Activated naive CD4-positive, alpha-beta T cell treated with anti-CD3 and anti-CD28 coated beads, Interleukin-2, amount 10 ng/mL, durations not matched to agents 7 days and 5 days (primary cell): ENCODE results near the gene SPON1.
"Not testable (repeated sequence)": the region's sequence is repeated elsewhere in the genome, so short reads cannot be mapped to it uniquely, and the experiment has no call there.

Experiments
- CTCF ChIA-PET: fragments of 350-600 bp; sonication (Branson Sonifier 250); formaldehyde crosslinking; loops from one replicate; lab custom pipeline; 2021; ENCODE audit warnings: antibody characterized with exemption; lab: Charles Lee
- DNase-seq: peaks from one replicate; pipeline ENCODE4 v3.0.0-alpha.2; 2020
- H3K27ac Mint-ChIP-seq: one replicate; pipeline ENCODE4 v1.8.0; 2021; ENCODE audit warnings: mild to moderate bottlenecking, moderate library complexity, mixed read lengths
- H3K27me3 Mint-ChIP-seq: one replicate; pipeline ENCODE4 v1.8.0; 2021; ENCODE audit warnings: mild to moderate bottlenecking, mixed read lengths
- H3K36me3 Mint-ChIP-seq: one replicate; pipeline ENCODE4 v1.8.0; 2021; ENCODE audit warnings: mixed read lengths
- H3K4me1 Mint-ChIP-seq: one replicate; pipeline ENCODE4 v1.8.0; 2021; ENCODE audit warnings: mixed read lengths
- H3K4me3 Mint-ChIP-seq: one replicate; pipeline ENCODE4 v1.8.0; 2021; ENCODE audit warnings: mild to moderate bottlenecking, moderate library complexity, mixed read lengths
- H3K9me3 Mint-ChIP-seq: one replicate; pipeline ENCODE4 v1.8.0; 2021; ENCODE audit warnings: mixed read lengths

The SPON1 gene

GRCh38 chr11:14012846-14013245, 50.3 kb downstream of the SPON1 start:
- no peaks in the 10 kb centered on the region for H3K4me1 Mint-ChIP-seq
- H3K4me3 Mint-ChIP-seq: no peak overlapping the region
- CTCF ChIA-PET: no interaction called here

GRCh38 chr11:14015711-14016110, 53.2 kb downstream of the SPON1 start:
- Mint-ChIP-seq H3K9me3 (no peaks in the 10 kb centered on the region), H3K4me1 (no peaks in the 10 kb centered on the region)

More at GRCh38 chr11:14012846-14013245, 50.3 kb downstream of the SPON1 start:
- no peaks in the 10 kb centered on the region for H3K27me3 Mint-ChIP-seq
- no peak overlapping the region for H3K27ac Mint-ChIP-seq
- no peaks in the 10 kb centered on the region for H3K9me3 Mint-ChIP-seq
- DNase-seq: no peak
- H3K36me3 Mint-ChIP-seq: no peaks in the 10 kb centered on the region

GRCh38 chr11:14018441-14018840, 55.9 kb downstream of the SPON1 start:
- Mint-ChIP-seq H3K36me3 (no peaks in the 10 kb centered on the region), H3K27me3 (peaks cover 21% of the 10 kb centered on the region), H3K27ac (no peak overlapping the region), H3K4me3 (no peak overlapping the region), H3K9me3 (no peaks in the 10 kb centered on the region), H3K4me1 (no peaks in the 10 kb centered on the region)
- CTCF ChIA-PET: no interaction called here
- DNase-seq: no peak

More at GRCh38 chr11:14015711-14016110, 53.2 kb downstream of the SPON1 start:
- no peak for DNase-seq
- no peaks in the 10 kb centered on the region for H3K36me3 Mint-ChIP-seq
- no peak overlapping the region for H3K27ac Mint-ChIP-seq
- peaks cover 7% of the 10 kb centered on the region for H3K27me3 Mint-ChIP-seq
- H3K4me3 Mint-ChIP-seq: no peak overlapping the region
- CTCF ChIA-PET: no interaction called here

- DNase-seq: no peak
- no peaks in the 10 kb centered on the region for H3K9me3 Mint-ChIP-seq
- no peaks in the 10 kb centered on the region for H3K4me1 Mint-ChIP-seq
- peaks cover 30% of the 10 kb centered on the region for H3K27me3 Mint-ChIP-seq
- CTCF ChIA-PET: no interaction called here
- H3K36me3 Mint-ChIP-seq: no peaks in the 10 kb centered on the region
- no peak overlapping the region for H3K4me3 Mint-ChIP-seq
- H3K27ac Mint-ChIP-seq: no peak overlapping the region
Measured at GRCh38 chr11:14021738-14022137, 59.2 kb downstream of the SPON1 start.

GRCh38 chr11:14022251-14022650, 59.7 kb downstream of the SPON1 start:
- peaks cover 35% of the 10 kb centered on the region for H3K27me3 Mint-ChIP-seq
- H3K4me3 Mint-ChIP-seq: no peak overlapping the region
- CTCF ChIA-PET: no interaction called here

GRCh38 chr11:14022821-14023220, 60.3 kb downstream of the SPON1 start:
- CTCF ChIA-PET: no interaction called here
- DNase-seq: no peak
- H3K27ac Mint-ChIP-seq: no peak overlapping the region

More at GRCh38 chr11:14022251-14022650, 59.7 kb downstream of the SPON1 start:
- Mint-ChIP-seq H3K4me1 (no peaks in the 10 kb centered on the region), H3K9me3 (no peaks in the 10 kb centered on the region), H3K36me3 (no peaks in the 10 kb centered on the region), H3K27ac (no peak overlapping the region)
- no peak for DNase-seq

GRCh38 chr11:14026961-14027360, 64.4 kb downstream of the SPON1 start:
- DNase-seq: no peak
- CTCF ChIA-PET: no interaction called here
- Mint-ChIP-seq H3K4me3 (no peak overlapping the region), H3K4me1 (no peaks in the 10 kb centered on the region), H3K9me3 (no peaks in the 10 kb centered on the region), H3K27ac (no peak overlapping the region), H3K36me3 (no peaks in the 10 kb centered on the region), H3K27me3 (peaks cover 30% of the 10 kb centered on the region)

More at GRCh38 chr11:14022821-14023220, 60.3 kb downstream of the SPON1 start:
- no peaks in the 10 kb centered on the region for H3K9me3 Mint-ChIP-seq
- H3K36me3 Mint-ChIP-seq: no peaks in the 10 kb centered on the region
- peaks cover 35% of the 10 kb centered on the region for H3K27me3 Mint-ChIP-seq
- H3K4me1 Mint-ChIP-seq: no peaks in the 10 kb centered on the region
- no peak overlapping the region for H3K4me3 Mint-ChIP-seq

GRCh38 chr11:14027525-14027924, 65.0 kb downstream of the SPON1 start:
- Mint-ChIP-seq H3K9me3 (no peaks in the 10 kb centered on the region), H3K27me3 (peaks cover 28% of the 10 kb centered on the region), H3K4me3 (no peak overlapping the region), H3K36me3 (no peaks in the 10 kb centered on the region), H3K27ac (no peak overlapping the region), H3K4me1 (no peaks in the 10 kb centered on the region)
- CTCF ChIA-PET: no interaction called here
- DNase-seq: no peak

- CTCF ChIA-PET: no interaction called here
- H3K36me3 Mint-ChIP-seq: no peaks in the 10 kb centered on the region
Measured at GRCh38 chr11:14029440-14029839, 66.9 kb downstream of the SPON1 start.

GRCh38 chr11:14029971-14030920, 67.7 kb downstream of the SPON1 start:
- Mint-ChIP-seq H3K9me3 (no peaks in the 10 kb centered on the region), H3K4me1 (no peaks in the 10 kb centered on the region), H3K4me3 (no peak overlapping the region), H3K27ac (no peak overlapping the region), H3K36me3 (no peaks in the 10 kb centered on the region), H3K27me3 (peaks cover 31% of the 10 kb centered on the region)
- CTCF ChIA-PET: no interaction called here
- DNase-seq: no peak

More at GRCh38 chr11:14029440-14029839, 66.9 kb downstream of the SPON1 start:
- H3K27ac Mint-ChIP-seq: no peak overlapping the region
- DNase-seq: no peak
- peaks cover 29% of the 10 kb centered on the region for H3K27me3 Mint-ChIP-seq
- H3K4me1 Mint-ChIP-seq: no peaks in the 10 kb centered on the region
- no peak overlapping the region for H3K4me3 Mint-ChIP-seq
- no peaks in the 10 kb centered on the region for H3K9me3 Mint-ChIP-seq

GRCh38 chr11:14035526-14035925, 73.0 kb downstream of the SPON1 start:
- DNase-seq, H3K27me3 Mint-ChIP-seq, H3K9me3 Mint-ChIP-seq, H3K36me3 Mint-ChIP-seq, H3K4me1 Mint-ChIP-seq, H3K27ac Mint-ChIP-seq, H3K4me3 Mint-ChIP-seq, CTCF ChIA-PET: not testable (repeated sequence)

- no peak for DNase-seq
- Mint-ChIP-seq H3K36me3 (no peaks in the 10 kb centered on the region), H3K4me3 (no peak overlapping the region), H3K9me3 (no peaks in the 10 kb centered on the region), H3K27ac (no peak overlapping the region), H3K4me1 (no peaks in the 10 kb centered on the region), H3K27me3 (peaks cover 13% of the 10 kb centered on the region)
- CTCF ChIA-PET: interaction anchor here (1.3 kb wide), 1 partner anchor 265 kb away, joined by 3 read pairs; no protein-coding TSS in a partner anchor
Measured at GRCh38 chr11:14036469-14036868, 73.9 kb downstream of the SPON1 start.

GRCh38 chr11:14041040-14041439, 78.5 kb downstream of the SPON1 start:
- Mint-ChIP-seq H3K36me3 (peaks cover 2% of the 10 kb centered on the region), H3K4me3 (no peak overlapping the region)

GRCh38 chr11:14041565-14041964, 79.0 kb downstream of the SPON1 start:
- Mint-ChIP-seq H3K36me3 (peaks cover 2% of the 10 kb centered on the region), H3K27me3 (peaks cover 17% of the 10 kb centered on the region), H3K4me3 (no peak overlapping the region), H3K4me1 (no peaks in the 10 kb centered on the region), H3K27ac (no peak overlapping the region), H3K9me3 (no peaks in the 10 kb centered on the region)
- DNase-seq: no peak
- CTCF ChIA-PET: no interaction called here

More at GRCh38 chr11:14041040-14041439, 78.5 kb downstream of the SPON1 start:
- Mint-ChIP-seq H3K27ac (no peak overlapping the region), H3K9me3 (no peaks in the 10 kb centered on the region), H3K27me3 (peaks cover 17% of the 10 kb centered on the region), H3K4me1 (no peaks in the 10 kb centered on the region)
- CTCF ChIA-PET: interaction anchor here (0.9 kb wide), 1 partner anchor 85 kb away, joined by 3 read pairs; no protein-coding TSS in a partner anchor
- DNase-seq: no peak
